Peyer's patch (tissue), 4 donors: ENCODE measurements around the gene PIMREG.

ENCODE experiments used
- POLR2A ChIP-seq, 2 donors: fragments of 450-650 bp; IDR thresholded peaks; one replicate each; pipeline ENCODE4 v1.5.1; 2017; ENCODE audit warnings: antibody characterized with exemption in 2 of 2, mild to moderate bottlenecking in 2 of 2, moderate library complexity in 2 of 2
- TF ChIP-seq, protein P1 (sequence below), 6 experiments: fragments of 450-650 bp in 4 of 6; fragments of 200-600 bp in 2 of 6; sonication (generic) in 1 of 6; IDR thresholded peaks; one replicate each; pipeline ENCODE4 v1.5.1; 2017 to 2019; ENCODE audit warnings: antibody characterized with exemption in 6 of 6, mild to moderate bottlenecking in 3 of 6, moderate library complexity in 1 of 6

- no peak for TF ChIP-seq POLR2A (IDR thresholded peaks at IDR 0.05)
- TF ChIP-seq, protein P1, sequence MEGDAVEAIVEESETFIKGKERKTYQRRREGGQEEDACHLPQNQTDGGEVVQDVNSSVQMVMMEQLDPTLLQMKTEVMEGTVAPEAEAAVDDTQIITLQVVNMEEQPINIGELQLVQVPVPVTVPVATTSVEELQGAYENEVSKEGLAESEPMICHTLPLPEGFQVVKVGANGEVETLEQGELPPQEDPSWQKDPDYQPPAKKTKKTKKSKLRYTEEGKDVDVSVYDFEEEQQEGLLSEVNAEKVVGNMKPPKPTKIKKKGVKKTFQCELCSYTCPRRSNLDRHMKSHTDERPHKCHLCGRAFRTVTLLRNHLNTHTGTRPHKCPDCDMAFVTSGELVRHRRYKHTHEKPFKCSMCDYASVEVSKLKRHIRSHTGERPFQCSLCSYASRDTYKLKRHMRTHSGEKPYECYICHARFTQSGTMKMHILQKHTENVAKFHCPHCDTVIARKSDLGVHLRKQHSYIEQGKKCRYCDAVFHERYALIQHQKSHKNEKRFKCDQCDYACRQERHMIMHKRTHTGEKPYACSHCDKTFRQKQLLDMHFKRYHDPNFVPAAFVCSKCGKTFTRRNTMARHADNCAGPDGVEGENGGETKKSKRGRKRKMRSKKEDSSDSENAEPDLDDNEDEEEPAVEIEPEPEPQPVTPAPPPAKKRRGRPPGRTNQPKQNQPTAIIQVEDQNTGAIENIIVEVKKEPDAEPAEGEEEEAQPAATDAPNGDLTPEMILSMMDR (IDR thresholded peaks at IDR 0.05) = no peak
Measured at GRCh38 chr17:6422654-6423241, 21.5 kb upstream of the PIMREG start.
